HPDE6-E6E7 (cell line): ENCODE data around the gene ZNF555.
"Not testable (repeated sequence)": the region's sequence is repeated elsewhere in the genome, so short reads cannot be mapped to it uniquely, and the experiment has no call there.

Source experiments
- DNase-seq: peaks from one replicate; pipeline ENCODE4 v3.0.0; 2011; ENCODE audit warnings: missing footprints; ENCODE audit errors: extremely low spot score

ZNF555 gene

GRCh38 chr19:2867025-2867991 lies 26.0 kb downstream of the ZNF555 start, which contains the start of gene ZNF556:
Gene ZNF556, plus strand, starts transcription at chr19:2867335. Its CDS starts 87 bp downstream, at chr19:2867422.
- no peak for DNase-seq

- DNase-seq = no peak
Measured at GRCh38 chr19:2869618-2870017, 28.3 kb downstream of the ZNF555 start.

GRCh38 chr19:2872175-2872574 lies 30.9 kb downstream of the ZNF555 start:
- not testable (repeated sequence) for DNase-seq

GRCh38 chr19:2877398-2878331 lies 36.4 kb downstream of the ZNF555 start:
- DNase-seq = no peak

- no peak for DNase-seq
Measured at GRCh38 chr19:2883686-2884439, 42.6 kb downstream of the ZNF555 start.

- no peak for DNase-seq
Measured at GRCh38 chr19:2885736-2886135, 44.5 kb downstream of the ZNF555 start.

- DNase-seq = peak; percentile 49
Measured at GRCh38 chr19:2887391-2887914, 46.2 kb downstream of the ZNF555 start.

- DNase-seq = no peak
Measured at GRCh38 chr19:2888731-2889224, 47.5 kb downstream of the ZNF555 start.

- DNase-seq = not testable (repeated sequence)
Measured at GRCh38 chr19:2890531-2890930, 49.3 kb downstream of the ZNF555 start.

GRCh38 chr19:2896694-2897093 lies 55.4 kb downstream of the ZNF555 start:
- DNase-seq = no peak

GRCh38 chr19:2900296-2901252 lies 59.3 kb downstream of the ZNF555 start, which contains the start of gene ZNF57:
Gene ZNF57, plus strand, starts transcription at chr19:2900928. Its CDS starts 118 bp downstream, at chr19:2901046.
- peak; percentile 99 for DNase-seq

- no peak for DNase-seq
Measured at GRCh38 chr19:2902590-2903218, 61.4 kb downstream of the ZNF555 start.

- DNase-seq = not testable (repeated sequence)
Measured at GRCh38 chr19:2903326-2903725, 62.1 kb downstream of the ZNF555 start.

- no peak for DNase-seq
Measured at GRCh38 chr19:2905918-2906519, 64.7 kb downstream of the ZNF555 start.

- DNase-seq = no peak
Measured at GRCh38 chr19:2906631-2907195, 65.4 kb downstream of the ZNF555 start.
